Measurements from ENCODE around the gene KRTAP5-10.
A peak's percentile ranks its signal among the peaks of the same experiment; 100 is the strongest.
"Not testable (repeated sequence)": the region's sequence is repeated elsewhere in the genome, so short reads cannot be mapped to it uniquely, and the experiment has no call there.

The KRTAP5-10 gene

GRCh38 chr11:71556018-71556417, 9.3 kb upstream of the KRTAP5-10 start:
- no peak overlapping the region for H3K4me3 ChIP-seq (ENCODE audit: low read length)
- TF ChIP-seq CTCF (conservative IDR thresholded peaks at IDR 0.05; ENCODE audit: low read length) = no peak

GRCh38 chr11:71557257-71557656, 8.1 kb upstream of the KRTAP5-10 start:
- no peak for DNase-seq (ENCODE audit: low read depth)
- TF ChIP-seq CTCF (conservative IDR thresholded peaks at IDR 0.05; ENCODE audit: low read length) = no peak
- H3K4me3 ChIP-seq (ENCODE audit: low read length) = no peak overlapping the region

More at GRCh38 chr11:71556018-71556417, 9.3 kb upstream of the KRTAP5-10 start:
- DNase-seq (ENCODE audit: low read depth) = no peak

- no peak overlapping the region for H3K4me3 ChIP-seq (ENCODE audit: low read length)
- DNase-seq (ENCODE audit: low read depth) = no peak
- TF ChIP-seq CTCF (conservative IDR thresholded peaks at IDR 0.05; ENCODE audit: low read length) = no peak
Measured at GRCh38 chr11:71558996-71559395, 6.4 kb upstream of the KRTAP5-10 start.

- no peak for TF ChIP-seq CTCF (conservative IDR thresholded peaks at IDR 0.05; ENCODE audit: low read length)
- DNase-seq (ENCODE audit: low read depth) = no peak
Measured at GRCh38 chr11:71562120-71562519, 3.2 kb upstream of the KRTAP5-10 start.

GRCh38 chr11:71563406-71563805, 2.0 kb upstream of the KRTAP5-10 start:
- peak; percentile 46 for TF ChIP-seq CTCF (conservative IDR thresholded peaks at IDR 0.05; ENCODE audit: low read length)
- H3K4me3 ChIP-seq (ENCODE audit: low read length) = no peak overlapping the region
- peak; percentile 50 for DNase-seq (ENCODE audit: low read depth)

More at GRCh38 chr11:71562120-71562519, 3.2 kb upstream of the KRTAP5-10 start:
- H3K4me3 ChIP-seq (ENCODE audit: low read length) = no peak overlapping the region

- TF ChIP-seq CTCF (conservative IDR thresholded peaks at IDR 0.05; ENCODE audit: low read length) = no peak
- no peak overlapping the region for H3K4me3 ChIP-seq (ENCODE audit: low read length)
- no peak for DNase-seq (ENCODE audit: low read depth)
Measured at GRCh38 chr11:71564430-71564829, 933 bp upstream of the KRTAP5-10 start.

- no peak for TF ChIP-seq CTCF (conservative IDR thresholded peaks at IDR 0.05; ENCODE audit: low read length)
- no peak overlapping the region for H3K4me3 ChIP-seq (ENCODE audit: low read length)
- DNase-seq (ENCODE audit: low read depth) = no peak
Measured at GRCh38 chr11:71566081-71566620, 788 bp downstream of the KRTAP5-10 start.

GRCh38 chr11:71566626-71567599, 1.6 kb downstream of the KRTAP5-10 start:
- not testable (repeated sequence) for H3K4me3 ChIP-seq (ENCODE audit: low read length); DNase-seq (ENCODE audit: low read depth)

- DNase-seq (ENCODE audit: low read depth); H3K4me3 ChIP-seq (ENCODE audit: low read length): not testable (repeated sequence)
Measured at GRCh38 chr11:71567633-71568032, 2.3 kb downstream of the KRTAP5-10 start.
